ENCODE data around the gene SAMD4A.

The SAMD4A gene

DNA sequence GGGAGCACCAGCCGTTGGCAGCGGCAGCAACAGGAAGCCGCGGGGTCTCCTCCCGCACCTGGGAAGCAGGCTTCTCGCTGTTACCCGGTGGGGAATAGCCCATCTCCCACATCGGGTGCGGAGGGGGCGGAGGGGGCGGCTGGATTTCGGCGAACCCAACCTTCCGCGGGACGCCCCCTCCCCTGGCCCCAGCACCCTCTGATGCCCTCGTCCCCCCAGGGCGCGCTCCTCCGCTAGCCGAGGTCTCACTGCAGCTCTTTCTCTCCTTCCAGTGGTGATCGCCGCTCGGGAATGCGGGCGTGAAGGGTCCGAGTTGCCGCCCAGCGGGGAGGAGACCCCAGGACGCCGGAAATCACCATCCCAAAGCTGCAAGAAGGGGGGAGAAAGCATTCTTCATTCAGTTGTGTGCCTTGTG, 303 bp downstream of the SAMD4A start:
- DNase-seq, result no peak

DNA sequence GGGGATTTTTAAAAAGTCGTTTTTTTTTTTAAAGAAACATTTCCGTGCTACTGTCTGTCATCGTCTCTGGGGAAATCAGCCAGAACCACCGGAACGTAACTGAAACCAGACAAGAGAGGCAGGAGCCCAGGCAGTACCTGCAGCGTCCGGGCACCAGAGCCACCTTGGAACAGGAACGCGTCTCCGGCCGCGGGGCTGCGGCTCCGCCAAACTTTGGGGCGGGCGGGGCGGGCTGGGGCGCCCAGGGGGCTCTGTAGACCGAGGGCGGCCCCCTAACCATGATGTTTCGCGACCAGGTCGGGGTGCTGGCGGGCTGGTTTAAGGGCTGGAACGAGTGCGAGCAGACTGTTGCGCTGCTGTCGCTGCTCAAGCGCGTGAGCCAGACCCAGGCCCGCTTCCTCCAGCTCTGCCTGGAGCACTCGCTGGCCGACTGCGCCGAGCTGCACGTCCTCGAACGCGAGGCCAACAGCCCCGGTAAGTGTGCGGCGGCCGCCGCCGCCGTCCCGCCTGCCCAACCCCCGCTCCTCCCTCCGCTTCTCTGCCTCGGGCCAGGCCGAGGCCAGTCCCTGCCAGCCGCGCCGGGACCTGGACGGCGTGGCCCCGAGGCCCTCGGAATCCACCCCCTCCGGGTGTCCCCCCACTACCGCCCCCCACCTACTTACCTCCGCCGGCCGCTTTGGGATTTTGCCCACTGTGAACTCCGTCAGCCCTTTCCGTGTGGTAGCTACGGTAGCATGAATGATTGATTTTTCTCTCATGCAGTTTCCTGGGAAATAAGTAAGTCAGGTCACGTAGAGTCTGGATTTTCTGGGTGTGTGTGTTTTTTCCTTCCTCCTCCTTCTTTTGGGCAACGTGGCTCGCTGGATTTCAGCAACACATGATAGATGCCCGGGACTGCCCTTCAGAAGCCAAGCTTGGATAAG, 972 bp downstream of the SAMD4A start:
- no peak for DNase-seq

GRCh38 chr14:54568821-54569595, 2.1 kb downstream of the SAMD4A start:
- DNase-seq, result no peak

DNA sequence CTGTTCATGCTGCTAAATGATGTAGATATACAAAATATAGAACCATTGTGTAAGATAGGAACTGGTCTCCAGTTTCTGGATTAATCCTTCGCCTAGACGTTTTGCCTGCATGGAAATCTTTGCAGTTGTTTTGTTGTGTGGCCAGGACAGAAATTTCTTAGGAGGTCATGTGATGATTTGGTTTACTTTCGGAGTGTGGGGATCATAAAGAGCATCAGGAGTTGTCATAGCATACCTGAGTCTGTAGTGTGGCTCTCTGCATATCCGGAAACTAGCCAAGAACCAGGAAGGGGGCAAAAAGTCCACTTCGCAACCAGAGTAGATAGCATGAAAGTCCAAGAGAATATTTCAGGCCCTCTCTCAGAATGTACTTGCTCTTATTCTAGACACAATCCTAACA, 3.1 kb downstream of the SAMD4A start:
- no peak for DNase-seq

- DNase-seq, result no peak
These were observed 3.9 kb downstream of the SAMD4A start for GRCh38 chr14:54570631-54571415.

GRCh38 chr14:54572316-54572715, 5.4 kb downstream of the SAMD4A start:
- no peak for DNase-seq

DNA sequence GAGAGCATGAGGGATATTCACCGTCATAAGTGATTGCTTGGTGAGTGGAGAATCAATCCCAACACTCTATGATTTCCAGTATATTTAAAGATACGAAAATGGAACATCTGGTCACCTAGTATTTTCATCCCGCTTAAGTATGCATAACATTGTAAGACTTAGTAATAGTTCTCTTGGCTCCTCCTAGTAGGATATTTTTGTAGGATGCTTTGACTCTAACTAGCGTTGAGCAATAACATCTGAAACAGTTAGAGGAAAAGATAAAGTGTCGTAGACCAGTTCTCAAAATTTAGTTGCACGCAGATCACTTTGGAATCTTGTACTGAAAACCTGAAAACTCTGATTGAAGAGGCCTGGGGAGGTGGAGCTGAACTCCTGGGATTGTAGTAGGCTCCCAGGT, 7.6 kb downstream of the SAMD4A start:
- DNase-seq, result no peak

GRCh38 chr14:54577494-54577893, 10.6 kb downstream of the SAMD4A start:
- no peak for DNase-seq

- no peak for DNase-seq
These were observed 11.0 kb downstream of the SAMD4A start for GRCh38 chr14:54577977-54578376.

DNA sequence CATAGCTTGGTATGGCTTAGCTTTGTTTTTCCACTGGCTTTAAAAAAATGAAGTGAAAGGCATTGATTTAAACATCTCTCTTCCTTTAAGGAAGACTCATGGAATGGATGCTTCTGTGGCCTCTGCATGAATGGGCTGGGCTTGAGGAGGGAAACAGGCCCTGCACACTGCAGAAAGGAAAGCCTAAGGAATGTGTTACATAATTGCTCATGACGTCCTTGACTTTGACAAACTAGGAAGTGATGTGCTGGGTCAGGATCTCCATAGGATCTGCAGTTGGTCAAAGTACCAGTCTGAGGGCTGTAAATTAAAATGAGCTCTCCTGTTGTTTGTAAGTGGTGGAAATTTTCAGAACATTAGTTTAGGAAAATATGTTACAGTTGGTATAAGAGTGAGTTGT, 12.7 kb downstream of the SAMD4A start:
- no peak for DNase-seq

GRCh38 chr14:54580933-54581332, 14.0 kb downstream of the SAMD4A start:
- no peak for DNase-seq

- no peak for DNase-seq
These were observed 15.4 kb downstream of the SAMD4A start for GRCh38 chr14:54582334-54582733.

- DNase-seq, result no peak
These were observed 17.2 kb downstream of the SAMD4A start for GRCh38 chr14:54584097-54584496.

DNA sequence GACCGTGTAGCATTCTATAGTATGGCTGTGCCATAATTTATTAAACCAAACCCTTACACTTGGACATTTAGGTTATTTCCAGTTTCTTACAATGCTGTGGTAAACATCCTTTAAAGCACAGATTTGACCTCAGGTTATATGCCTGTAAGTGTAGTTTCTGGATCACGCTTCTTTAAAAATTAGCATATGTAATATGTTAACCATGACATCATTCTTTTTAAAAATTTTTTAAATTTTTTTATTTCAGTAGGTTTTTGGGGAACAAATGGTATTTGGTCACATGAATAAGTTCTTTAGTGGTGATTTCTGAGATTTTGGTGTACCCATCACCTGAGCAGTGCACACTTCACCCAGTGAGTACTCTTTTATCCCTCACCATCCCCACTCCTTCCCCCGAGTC, 18.3 kb downstream of the SAMD4A start:
- no peak for DNase-seq

DNA sequence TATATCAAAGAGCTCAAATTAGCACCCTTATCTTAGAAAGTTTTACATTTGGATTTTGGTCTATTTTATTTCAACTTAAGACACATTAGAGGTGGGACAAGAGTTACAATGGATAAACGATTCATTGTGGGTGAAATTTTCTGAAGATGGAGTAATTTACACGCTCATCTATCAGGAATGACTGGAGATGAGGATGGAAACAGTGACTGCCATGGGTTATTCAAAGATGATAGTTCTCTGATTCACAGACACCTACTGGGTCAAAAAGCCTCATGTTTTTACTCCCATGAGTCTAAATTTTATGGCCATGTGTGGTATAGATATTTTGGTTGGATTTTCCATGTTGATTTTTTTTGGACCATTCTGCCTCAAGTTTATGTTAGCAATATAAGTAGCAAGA, 22.1 kb downstream of the SAMD4A start:
- DNase-seq, result no peak

DNA sequence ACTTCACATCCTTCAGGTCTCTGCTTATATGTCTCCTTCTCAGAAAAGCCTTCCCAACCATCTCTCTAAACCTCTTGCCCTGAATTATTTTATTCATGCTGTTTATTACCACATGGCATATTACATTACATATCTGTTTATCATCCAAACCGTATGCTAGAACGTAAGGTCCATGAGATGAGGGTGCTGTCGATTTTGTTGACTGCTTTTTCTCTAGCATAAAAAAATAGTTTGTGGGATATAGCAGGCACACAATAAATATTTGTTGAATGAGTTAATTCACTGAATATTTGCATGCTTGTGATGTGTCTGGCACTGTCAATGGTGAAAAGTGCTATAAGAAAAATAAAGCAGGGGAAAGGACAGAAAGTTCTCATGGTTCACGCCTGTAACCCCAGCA, 22.9 kb downstream of the SAMD4A start:
- no peak for DNase-seq

GRCh38 chr14:54590481-54590880, 23.6 kb downstream of the SAMD4A start:
- DNase-seq, result no peak

GRCh38 chr14:54591461-54591860, 24.5 kb downstream of the SAMD4A start:
- DNase-seq, result no peak

DNA sequence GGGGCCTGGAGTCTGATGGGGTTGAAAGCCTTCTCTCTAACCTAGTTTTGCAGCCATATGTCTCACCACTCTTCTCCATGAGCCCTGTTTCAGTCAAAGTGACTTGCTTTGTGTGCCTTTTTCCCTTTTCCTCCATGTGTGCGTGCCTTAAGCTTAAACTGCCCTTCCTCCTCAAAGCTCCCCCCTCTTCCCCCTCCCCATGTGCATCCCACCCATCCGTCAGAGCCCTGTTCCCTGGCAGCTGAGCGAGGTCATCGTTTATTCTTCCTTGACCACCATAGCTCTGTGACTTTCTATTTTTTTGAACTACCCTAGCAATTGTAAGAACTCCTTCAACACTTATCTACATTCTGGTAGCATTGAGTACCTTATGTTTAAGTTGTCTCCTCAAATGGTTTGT, 24.9 kb downstream of the SAMD4A start:
- no peak for DNase-seq

DNA sequence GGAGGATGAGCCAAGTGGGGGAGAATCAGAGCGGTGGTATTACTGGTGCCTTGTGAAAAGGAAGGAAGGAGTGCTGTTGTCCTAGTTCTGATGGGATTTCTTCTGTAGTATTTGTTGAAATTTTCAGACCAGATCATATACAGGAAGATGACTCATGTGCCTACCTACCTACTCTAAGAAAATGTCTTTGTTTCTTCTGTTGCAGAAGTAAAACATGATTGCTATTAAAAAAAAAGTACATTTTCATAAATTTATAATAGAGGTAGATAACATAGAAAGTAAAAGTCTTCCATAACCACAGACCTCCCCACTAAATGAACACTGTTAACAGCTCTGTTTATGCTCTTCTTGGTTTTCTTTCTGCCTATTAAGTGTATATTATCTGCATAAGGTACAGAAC, 26.9 kb downstream of the SAMD4A start:
- no peak for DNase-seq

DNA sequence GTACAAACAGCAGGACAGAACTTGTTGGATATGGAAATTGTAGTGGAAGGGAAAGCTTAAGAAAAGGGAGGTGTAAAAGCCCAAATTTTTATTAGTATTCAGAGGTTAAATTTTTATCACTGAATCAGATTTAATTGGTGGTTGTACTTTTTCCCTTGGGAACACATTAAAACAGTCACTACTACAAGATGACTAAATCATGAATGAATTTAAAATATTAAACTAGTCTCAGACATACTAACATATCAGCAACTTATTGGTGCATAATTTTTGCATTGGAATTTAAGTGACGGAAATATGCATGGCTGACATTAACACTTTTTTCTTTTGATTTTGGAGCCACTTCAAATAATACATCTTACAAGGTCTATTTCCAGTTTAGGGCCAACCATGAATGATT, 27.6 kb downstream of the SAMD4A start:
- DNase-seq, result no peak

- no peak for DNase-seq
These were observed 31.0 kb downstream of the SAMD4A start for GRCh38 chr14:54597795-54598443.
